ENCODE data around the gene DLGAP1. TPM values are rescaled to one million over a fixed set of nuclear protein-coding genes. Genes with fewer than 3 reads are reported as not detected.
A peak's percentile ranks its signal among the peaks of the same experiment; 100 is the strongest.

The DLGAP1 gene
- total and polyA plus RNA-seq, 2 of the 4 experiments (the other 2 are of a cell fraction), result under 0.01 to 0.09 TPM

- no peak overlapping the region for H3K4me3 ChIP-seq (ENCODE audit: insufficient read depth, low read depth, low read length)
- H3K36me3 ChIP-seq (ENCODE audit: control insufficient read depth, insufficient read depth, low read length), result no peaks in the 10 kb centered on the region
- H3K56ac ChIP-seq (ENCODE audit: extremely low read depth, insufficient read depth, low read length), result no peak overlapping the region
- H2AK9ac ChIP-seq (replicated peaks; ENCODE audit: low read depth, low read length, poor library complexity), result no peak overlapping the region
- H4K20me1 ChIP-seq (ENCODE audit: insufficient read depth, low read length), result no peaks in the 10 kb centered on the region
- H3K4me1 ChIP-seq (ENCODE audit: control insufficient read depth, insufficient read depth, low read length), result peaks cover 4% of the 10 kb centered on the region
- POLR2A ChIA-PET (ENCODE audit: unreplicated experiment), result no interaction called here
- H2BK15ac ChIP-seq (ENCODE audit: low read depth, low read length), result no peak overlapping the region
- no peak overlapping the region for H2BK20ac ChIP-seq (ENCODE audit: low read depth, low read length)
- no TSS peak for BruUV-seq (replicated peaks)
- no peak overlapping the region for H2AFZ ChIP-seq (replicated peaks; ENCODE audit: low read length, poor library complexity)
- H2AK5ac ChIP-seq (ENCODE audit: low read depth, low read length), result 0 out of 2 replicates have a peak overlapping the region, but pooled peaks have one; percentile 48
- dilution Hi-C loops (cut with HindIII; ENCODE audit: low sequenced_read_pairs, unreplicated experiment) (no loop called here), in situ Hi-C loops (cut with MboI; ENCODE audit: low sequenced_read_pairs) (no loop called here), intact Hi-C loops (cut with micrococcal nuclease) (no loop called here)
- no peak overlapping the region; the same call in 1 of the 2 replicates for H3K18ac ChIP-seq (ENCODE audit: low read depth, low read length)
- H2BK5ac ChIP-seq (ENCODE audit: low read depth, low read length, poor library complexity, severe bottlenecking), result no peak overlapping the region
- H3K4ac ChIP-seq (ENCODE audit: low read depth, low read length), result no peak overlapping the region
- peaks cover 4% of the 10 kb centered on the region for H3K27me3 ChIP-seq (ENCODE audit: control insufficient read depth, insufficient read depth, low read length)
- no peaks in the 10 kb centered on the region for H3K79me1 ChIP-seq (ENCODE audit: low read depth in 1 of 2, low read length in 2 of 2)
- WGBS, 2 experiments (ENCODE audit: extremely low coverage in 2 of 2, insufficient read length in 1 of 2), result 77% methylated on average over 6 of the region's 7 CpGs; no CpG with 5 or more reads in 1 of the 2 experiments
- H3K23ac ChIP-seq (ENCODE audit: low read depth, low read length), result no peak overlapping the region
- no peak overlapping the region for H4K5ac ChIP-seq (ENCODE audit: low read depth, low read length)
- no peak for TF ChIP-seq ELK1 (IDR thresholded peaks at IDR 0.05; ENCODE audit: borderline replicate concordance, low read depth, low read length)
- TF ChIP-seq MAZ (IDR thresholded peaks at IDR 0.05; ENCODE audit: borderline replicate concordance, low read depth, low read length), result no peak
- no peak for TF ChIP-seq POLR2A (IDR thresholded peaks at IDR 0.05; ENCODE audit: low read depth, low read length)
- TF ChIP-seq BHLHE40 (IDR thresholded peaks at IDR 0.05; ENCODE audit: low read depth, low read length), result no peak
- H3K27ac ChIP-seq (ENCODE audit: insufficient read depth, low read length), result no peak overlapping the region
- no peak overlapping the region for H2BK120ac ChIP-seq (ENCODE audit: low read depth, low read length)
- no peak overlapping the region for H3K4me2 ChIP-seq (ENCODE audit: low read depth, low read length)
- no peak overlapping the region for H4K8ac ChIP-seq (ENCODE audit: low read depth in 2 of 2, low read length in 2 of 2)
- no peak overlapping the region for H4K91ac ChIP-seq (ENCODE audit: insufficient read depth, low read depth, low read length)
- H3K9me3 ChIP-seq (ENCODE audit: control insufficient read depth, insufficient read depth, low read length), result no peaks in the 10 kb centered on the region
- no peak overlapping the region for H3K14ac ChIP-seq (replicated peaks; ENCODE audit: low read depth, low read length)
- no peak overlapping the region for H3K9ac ChIP-seq (ENCODE audit: low read depth, low read length)
- CTCF ChIA-PET, result no interaction called here
- no peak for ATAC-seq (ENCODE audit: low read depth)
- H3K9me1 ChIP-seq (ENCODE audit: insufficient read depth, low read length), result 0 out of 2 replicates have a peak, but pooled peaks cover 2% of the 10 kb centered on the region
- no peak for DNase-seq
Measured at GRCh38 chr18:3916082-3916481, 539.0 kb downstream of the DLGAP1 start.
